22Rv1 (cell line): ENCODE results near the gene ARHGEF28.
A peak's percentile ranks its signal among the peaks of the same experiment; 100 is the strongest.

Source experiments
- H3K27ac ChIP-seq: fragments of 450-650 bp; 2 replicates; pipeline ENCODE4 v1.5.1; 2017
- ZFX ChIP-seq: fragments of 450-650 bp; IDR thresholded peaks from 2 replicates; pipeline ENCODE4 v1.6.1; 2017; ENCODE audit warnings: antibody characterized with exemption, borderline replicate concordance
- TF ChIP-seq, protein P1 (sequence below): fragments of 450-650 bp; IDR thresholded peaks from 2 replicates; pipeline ENCODE4 v1.5.1; 2017; ENCODE audit warnings: mild to moderate bottlenecking

ARHGEF28 gene

DNA sequence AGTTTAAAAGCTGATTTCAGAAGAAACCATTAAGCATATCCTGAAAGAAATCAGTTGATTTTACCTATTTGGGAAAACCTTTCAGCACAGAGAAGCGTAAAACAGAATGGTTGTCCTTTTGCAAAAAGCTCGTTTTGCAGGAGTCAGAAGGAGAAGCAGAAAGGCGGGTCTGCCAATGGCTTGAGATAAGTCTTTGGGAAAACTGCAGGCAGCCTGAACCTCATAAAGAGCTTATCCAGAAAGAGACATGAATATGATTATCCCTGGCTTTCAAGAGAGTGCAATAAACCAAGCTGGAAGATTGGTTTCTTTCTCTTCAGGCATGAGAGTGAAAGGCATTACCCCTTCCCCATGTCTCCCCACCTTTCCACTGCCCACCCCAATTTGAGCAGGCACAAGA, 353.3 kb downstream of the ARHGEF28 start:
- no peak overlapping the region for H3K27ac ChIP-seq

DNA sequence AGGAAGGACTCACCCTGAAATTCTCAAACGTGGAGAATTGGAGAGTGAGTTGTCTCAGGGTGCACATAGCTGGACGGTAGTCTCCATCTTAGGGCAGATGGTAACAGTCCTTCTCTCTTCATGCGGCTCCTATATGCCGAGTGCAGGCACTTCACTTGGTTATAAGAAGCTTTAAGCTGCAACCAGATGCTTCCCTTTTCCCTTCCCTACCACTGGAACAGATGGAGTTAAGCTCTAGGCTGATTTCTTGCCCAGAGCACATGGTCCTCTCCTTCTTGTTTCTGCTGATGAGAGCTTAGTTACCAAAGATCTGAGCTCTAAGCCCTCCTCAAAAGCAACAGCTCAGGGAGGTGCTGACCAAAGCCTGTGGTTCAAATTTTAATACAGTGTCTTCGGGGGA, 355.7 kb downstream of the ARHGEF28 start:
- TF ChIP-seq ZFX: no peak
- TF ChIP-seq, protein P1, sequence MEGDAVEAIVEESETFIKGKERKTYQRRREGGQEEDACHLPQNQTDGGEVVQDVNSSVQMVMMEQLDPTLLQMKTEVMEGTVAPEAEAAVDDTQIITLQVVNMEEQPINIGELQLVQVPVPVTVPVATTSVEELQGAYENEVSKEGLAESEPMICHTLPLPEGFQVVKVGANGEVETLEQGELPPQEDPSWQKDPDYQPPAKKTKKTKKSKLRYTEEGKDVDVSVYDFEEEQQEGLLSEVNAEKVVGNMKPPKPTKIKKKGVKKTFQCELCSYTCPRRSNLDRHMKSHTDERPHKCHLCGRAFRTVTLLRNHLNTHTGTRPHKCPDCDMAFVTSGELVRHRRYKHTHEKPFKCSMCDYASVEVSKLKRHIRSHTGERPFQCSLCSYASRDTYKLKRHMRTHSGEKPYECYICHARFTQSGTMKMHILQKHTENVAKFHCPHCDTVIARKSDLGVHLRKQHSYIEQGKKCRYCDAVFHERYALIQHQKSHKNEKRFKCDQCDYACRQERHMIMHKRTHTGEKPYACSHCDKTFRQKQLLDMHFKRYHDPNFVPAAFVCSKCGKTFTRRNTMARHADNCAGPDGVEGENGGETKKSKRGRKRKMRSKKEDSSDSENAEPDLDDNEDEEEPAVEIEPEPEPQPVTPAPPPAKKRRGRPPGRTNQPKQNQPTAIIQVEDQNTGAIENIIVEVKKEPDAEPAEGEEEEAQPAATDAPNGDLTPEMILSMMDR: no peak
- H3K27ac ChIP-seq: no peak overlapping the region

More for the DNA sequence above, 353.3 kb downstream of the ARHGEF28 start:
- TF ChIP-seq, protein P1: no peak
- no peak for TF ChIP-seq ZFX

- no peak overlapping the region for H3K27ac ChIP-seq
- TF ChIP-seq, protein P1: no peak
- TF ChIP-seq ZFX: no peak
Observed at GRCh38 chr5:73983644-73984043, 357.6 kb downstream of the ARHGEF28 start.

- H3K27ac ChIP-seq: no peak overlapping the region
- no peak for TF ChIP-seq ZFX
- TF ChIP-seq, protein P1: peak; percentile 57
Observed at GRCh38 chr5:73985145-73985544, 359.1 kb downstream of the ARHGEF28 start.

DNA sequence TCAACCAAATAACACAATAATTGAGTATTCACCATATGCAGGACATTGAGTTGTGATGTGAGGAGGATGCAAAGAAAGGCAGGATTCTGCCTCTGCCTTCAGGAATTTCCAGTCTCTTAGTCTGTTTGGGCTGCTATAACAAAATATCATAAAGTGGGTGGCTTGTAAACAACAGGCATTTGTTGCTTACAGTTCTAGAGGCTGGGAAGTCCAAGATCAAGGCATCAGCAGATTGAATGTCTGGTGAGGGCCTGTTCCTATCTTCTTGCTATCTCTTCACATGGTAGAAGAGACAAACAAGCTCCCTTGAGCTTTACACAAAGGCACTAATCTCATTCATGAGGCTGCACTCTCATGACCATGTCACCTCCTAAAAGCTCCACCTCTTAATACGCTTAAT, 360.7 kb downstream of the ARHGEF28 start:
- no peak overlapping the region for H3K27ac ChIP-seq
- TF ChIP-seq ZFX: no peak
- TF ChIP-seq, protein P1: no peak

DNA sequence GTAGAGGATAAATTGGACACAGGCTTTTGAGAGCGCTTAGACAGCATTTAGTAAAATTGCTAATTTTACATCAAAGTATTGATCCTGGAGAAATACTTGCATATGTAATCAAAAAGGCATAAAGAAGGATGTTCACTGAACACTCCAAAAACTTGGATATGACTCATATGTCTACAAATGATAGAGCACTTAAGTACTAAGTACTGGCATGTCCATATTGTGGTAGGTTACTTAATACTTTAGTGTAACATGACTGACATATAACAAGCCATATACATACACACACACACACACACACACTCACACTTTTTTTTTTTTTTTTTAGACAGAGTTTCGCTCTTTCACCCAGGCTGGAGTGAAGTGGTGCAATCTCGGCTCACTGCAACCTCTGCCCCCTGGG, 361.9 kb downstream of the ARHGEF28 start:
- TF ChIP-seq, protein P1: no peak
- no peak for TF ChIP-seq ZFX
- H3K27ac ChIP-seq: no peak overlapping the region

DNA sequence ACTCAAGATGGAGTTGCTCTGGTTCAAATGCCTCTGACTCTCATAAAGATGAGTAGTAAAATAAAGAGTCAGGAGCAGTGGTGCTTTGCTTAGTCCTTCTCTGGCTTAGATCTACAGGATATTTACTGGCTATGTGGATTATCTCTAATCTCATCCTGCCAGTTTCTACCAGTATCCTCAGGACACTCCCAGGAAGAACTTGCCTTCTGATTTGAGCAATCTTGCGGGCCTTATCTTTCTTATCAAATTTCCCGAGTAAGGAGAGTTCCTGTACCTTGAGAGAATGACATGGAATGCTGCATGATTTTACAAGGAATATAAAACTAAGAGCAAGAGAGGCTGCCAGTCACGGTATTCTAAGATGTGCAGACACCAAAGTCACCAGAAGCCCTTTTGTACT, 364.0 kb downstream of the ARHGEF28 start:
- no peak overlapping the region for H3K27ac ChIP-seq
- TF ChIP-seq ZFX: no peak
- TF ChIP-seq, protein P1: no peak
